ENCODE data around the gene CACNG4. TPM values are rescaled to one million over a fixed set of nuclear protein-coding genes. Genes with fewer than 3 reads are reported as not detected.

Gene CACNG4
- total RNA-seq, 4 donors from 2014 or later = 0.27 to 1.9 TPM; not detected in 2

- Histone ChIP-seq H3K4me1 (no peaks in the 10 kb centered on the region), H3K9me3 (no peaks in the 10 kb centered on the region), H3K27ac (no peak overlapping the region), H3K36me3 (no peaks in the 10 kb centered on the region), H3K4me3 (no peak overlapping the region), H3K27me3 (peaks cover 71% of the 10 kb centered on the region)
- 60% methylated on average over 9 of the region's 14 CpGs; no CpG with 5 or more reads in 1 of the 2 donors for WGBS, 2 donors (ENCODE audit: low coverage in 1 of 2)
- DNase-seq = no peak
- TF ChIP-seq CTCF (IDR thresholded peaks at IDR 0.05) (no peak), POLR2AphosphoS5 (IDR thresholded peaks at IDR 0.05) (no peak)
- intact Hi-C loops (cut with DNase I; ENCODE audit: low total_unique reads) (no loop called here), in situ Hi-C loops (cut with MboI; ENCODE audit: low pct_ligation_motif_present in 1 of 4, low pct_unique_long_range_greater_than_20kb in 1 of 4, low sequenced_read_pairs in 3 of 4) (no loop called here)
Observed at GRCh38 chr17:66975614-66976378, 11.3 kb downstream of the CACNG4 start.

GRCh38 chr17:66976379-66976663, 11.8 kb downstream of the CACNG4 start:
- no peak for DNase-seq
- intact Hi-C loops (cut with DNase I; ENCODE audit: low total_unique reads) = no loop called here
- Histone ChIP-seq H3K4me1 (no peaks in the 10 kb centered on the region), H3K9me3 (no peaks in the 10 kb centered on the region), H3K27me3 (peaks cover 72% of the 10 kb centered on the region), H3K4me3 (no peak overlapping the region), H3K36me3 (no peaks in the 10 kb centered on the region), H3K27ac (no peak overlapping the region)
- no peak for TF ChIP-seq POLR2A (IDR thresholded peaks at IDR 0.05)
- TF ChIP-seq EP300 (IDR thresholded peaks at IDR 0.05; ENCODE audit: low read depth) = no peak
- no peak for TF ChIP-seq POLR2AphosphoS5 (IDR thresholded peaks at IDR 0.05)
- no peak for TF ChIP-seq CTCF (IDR thresholded peaks at IDR 0.05)
- WGBS, 2 donors (ENCODE audit: low coverage in 1 of 2) = 61% methylated on average over 2 of the region's 2 CpGs; no CpG with 5 or more reads in 1 of the 2 donors
- in situ Hi-C loops (cut with MboI; ENCODE audit: low pct_ligation_motif_present in 1 of 4, low pct_unique_long_range_greater_than_20kb in 1 of 4, low sequenced_read_pairs in 3 of 4) = no loop called here

- Histone ChIP-seq H3K27me3 (peaks cover 71% of the 10 kb centered on the region), H3K36me3 (no peaks in the 10 kb centered on the region), H3K4me1 (no peaks in the 10 kb centered on the region), H3K4me3 (no peak overlapping the region), H3K9me3 (no peaks in the 10 kb centered on the region), H3K27ac (no peak overlapping the region)
- intact Hi-C loops (cut with DNase I; ENCODE audit: low total_unique reads) (no loop called here), in situ Hi-C loops (cut with MboI; ENCODE audit: low pct_ligation_motif_present in 1 of 4, low pct_unique_long_range_greater_than_20kb in 1 of 4, low sequenced_read_pairs in 3 of 4) (no loop called here)
- TF ChIP-seq POLR2A (IDR thresholded peaks at IDR 0.05) = no peak
- no peak for TF ChIP-seq POLR2AphosphoS5 (IDR thresholded peaks at IDR 0.05)
- TF ChIP-seq CTCF (IDR thresholded peaks at IDR 0.05) = no peak
- TF ChIP-seq EP300 (IDR thresholded peaks at IDR 0.05; ENCODE audit: low read depth) = no peak
- 28 to 35% methylated on average over 4 to 11 of the region's 11 CpGs for WGBS, 2 donors (ENCODE audit: low coverage in 1 of 2)
- DNase-seq = no peak
Observed at GRCh38 chr17:66976781-66977201, 12.3 kb downstream of the CACNG4 start.

GRCh38 chr17:66978514-66979061, 14.1 kb downstream of the CACNG4 start:
- in situ Hi-C loops (cut with MboI; ENCODE audit: low pct_ligation_motif_present in 1 of 4, low pct_unique_long_range_greater_than_20kb in 1 of 4, low sequenced_read_pairs in 3 of 4) (no loop called here), intact Hi-C loops (cut with DNase I; ENCODE audit: low total_unique reads) (loop anchor here (1.0 kb wide), 1 partner anchor 24 kb away; no protein-coding TSS in a partner anchor)
- TF ChIP-seq CTCF (IDR thresholded peaks at IDR 0.05) (no peak), EP300 (IDR thresholded peaks at IDR 0.05; ENCODE audit: low read depth) (no peak), POLR2A (IDR thresholded peaks at IDR 0.05) (no peak), POLR2AphosphoS5 (IDR thresholded peaks at IDR 0.05) (no peak)
- no peak for DNase-seq
- 87 to 93% methylated on average over 6 to 19 of the region's 19 CpGs for WGBS, 2 donors (ENCODE audit: low coverage in 1 of 2)
- H3K4me1 ChIP-seq = no peaks in the 10 kb centered on the region
- H3K27ac ChIP-seq = no peak overlapping the region
- H3K27me3 ChIP-seq = peaks cover 58% of the 10 kb centered on the region
- no peaks in the 10 kb centered on the region for H3K36me3 ChIP-seq
- no peaks in the 10 kb centered on the region for H3K9me3 ChIP-seq
- H3K4me3 ChIP-seq = no peak overlapping the region
